GM10248 (cell line): ENCODE results near the gene TTYH1.

Experiments used
- CTCF ChIA-PET: fragments of 300-600 bp; sonication (Branson Sonifier 250); formaldehyde crosslinking; extraction: SDS; loops from one replicate; lab custom pipeline; 2021; ENCODE audit warnings: antibody characterized with exemption; lab: Yijun Ruan, JAX
- POLR2A ChIA-PET: fragments of 350-650 bp; sonication (Branson Sonifier 250); formaldehyde crosslinking; extraction: SDS; loops from one replicate; lab custom pipeline; 2020; ENCODE audit warnings: antibody characterized with exemption; lab: Yijun Ruan, JAX
- DNase-seq: peaks from one replicate; pipeline ENCODE4 v3.0.0; 2012; ENCODE audit errors: extremely low spot score
- TF ChIP-seq, protein P1 (sequence below): IDR thresholded peaks from 2 replicates; pipeline ENCODE4 v1.5.1; 2012; ENCODE audit warnings: mild to moderate bottlenecking, low read depth; ENCODE audit errors: extremely low read depth, missing control alignments, control extremely low read depth

The TTYH1 gene

GRCh38 chr19:54453921-54454780 is 38.9 kb downstream of the TTYH1 start:
- ChIA-PET POLR2A (interaction anchor here (2.3 kb wide), 1 partner anchor 9 kb away, joined by 12 read pairs; the partner anchor contains the start of gene LENG9), CTCF (interaction anchor here (1.3 kb wide), 1 partner anchor 10 kb away, joined by 4 read pairs; the partner anchor contains the start of gene LENG9)
- DNase-seq: no peak
- TF ChIP-seq, protein P1, sequence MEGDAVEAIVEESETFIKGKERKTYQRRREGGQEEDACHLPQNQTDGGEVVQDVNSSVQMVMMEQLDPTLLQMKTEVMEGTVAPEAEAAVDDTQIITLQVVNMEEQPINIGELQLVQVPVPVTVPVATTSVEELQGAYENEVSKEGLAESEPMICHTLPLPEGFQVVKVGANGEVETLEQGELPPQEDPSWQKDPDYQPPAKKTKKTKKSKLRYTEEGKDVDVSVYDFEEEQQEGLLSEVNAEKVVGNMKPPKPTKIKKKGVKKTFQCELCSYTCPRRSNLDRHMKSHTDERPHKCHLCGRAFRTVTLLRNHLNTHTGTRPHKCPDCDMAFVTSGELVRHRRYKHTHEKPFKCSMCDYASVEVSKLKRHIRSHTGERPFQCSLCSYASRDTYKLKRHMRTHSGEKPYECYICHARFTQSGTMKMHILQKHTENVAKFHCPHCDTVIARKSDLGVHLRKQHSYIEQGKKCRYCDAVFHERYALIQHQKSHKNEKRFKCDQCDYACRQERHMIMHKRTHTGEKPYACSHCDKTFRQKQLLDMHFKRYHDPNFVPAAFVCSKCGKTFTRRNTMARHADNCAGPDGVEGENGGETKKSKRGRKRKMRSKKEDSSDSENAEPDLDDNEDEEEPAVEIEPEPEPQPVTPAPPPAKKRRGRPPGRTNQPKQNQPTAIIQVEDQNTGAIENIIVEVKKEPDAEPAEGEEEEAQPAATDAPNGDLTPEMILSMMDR: no peak

GRCh38 chr19:54454781-54455675 is 39.8 kb downstream of the TTYH1 start:
- ChIA-PET CTCF (no interaction called here), POLR2A (interaction anchor here (0.6 to 2.3 kb wide), 2 partner anchors 8 to 21 kb away, joined by 3 to 12 read pairs; partner anchors contain the start of gene LENG9)
- TF ChIP-seq, protein P1: no peak
- DNase-seq: no peak

- ChIA-PET POLR2A (no interaction called here), CTCF (no interaction called here)
- TF ChIP-seq, protein P1: no peak
- no peak for DNase-seq
These were observed 40.6 kb downstream of the TTYH1 start for GRCh38 chr19:54455786-54456422.

DNA sequence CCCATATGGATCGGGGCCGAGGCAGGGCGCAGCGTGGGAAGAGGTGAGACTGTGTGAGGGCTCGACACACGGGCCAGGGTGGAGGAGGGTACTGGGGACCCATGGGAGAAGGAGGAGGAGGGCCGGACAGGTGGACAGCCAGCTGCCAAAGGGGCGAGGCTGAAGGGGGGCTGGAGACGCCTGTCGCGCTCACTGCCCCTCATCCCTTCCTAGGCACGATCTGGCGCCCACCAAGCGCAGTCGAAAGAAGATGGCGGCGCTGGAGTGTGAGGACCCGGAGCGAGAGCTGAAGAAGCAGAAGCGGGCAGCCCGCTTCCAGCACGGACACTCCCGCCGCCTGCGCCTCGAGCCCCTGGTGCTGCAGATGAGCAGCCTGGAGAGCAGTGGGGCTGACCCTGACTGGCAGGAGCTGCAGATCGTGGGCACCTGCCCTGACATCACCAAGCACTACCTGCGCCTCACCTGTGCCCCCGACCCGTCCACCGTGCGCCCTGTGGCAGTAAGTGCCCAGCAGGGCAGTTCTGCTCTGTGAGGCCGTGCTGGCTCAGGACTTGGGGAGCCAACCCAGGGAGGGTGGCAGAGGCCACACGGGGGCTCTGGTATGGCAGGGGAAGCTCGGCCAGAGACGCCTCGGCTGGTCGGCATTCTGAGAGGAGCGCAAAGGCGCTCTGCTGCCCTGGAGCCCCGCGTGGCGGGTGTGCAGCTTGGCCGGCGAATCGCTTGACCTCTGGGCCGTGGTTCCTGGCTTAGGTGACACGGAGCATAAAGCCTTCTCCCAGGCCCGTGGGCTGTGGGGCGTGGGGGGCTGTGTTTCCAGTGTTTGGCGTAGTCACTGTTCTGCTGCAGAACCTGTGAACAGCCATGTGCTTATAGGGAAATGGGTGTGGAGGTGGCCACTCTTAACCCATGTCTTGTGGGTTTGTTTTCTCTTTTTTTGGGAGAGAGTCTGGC is 41.4 kb downstream of the TTYH1 start:
- TF ChIP-seq, protein P1: no peak
- ChIA-PET POLR2A (no interaction called here), CTCF (no interaction called here)
- no peak for DNase-seq

- ChIA-PET CTCF (no interaction called here), POLR2A (interaction anchor here (0.5 kb wide), 1 partner anchor 1653 kb away, joined by 4 read pairs; no protein-coding TSS in a partner anchor)
- DNase-seq: no peak
- TF ChIP-seq, protein P1: no peak
These were observed 42.7 kb downstream of the TTYH1 start for GRCh38 chr19:54457773-54458647.
